GM21825 (cell line): ENCODE results near the gene FAM221B.

ENCODE experiments used
- ATAC-seq: cut with Tn5 transposase; IDR thresholded peaks from one replicate; pipeline ENCODE4 v1.9.1; 2021; ENCODE audit warnings: mild to moderate bottlenecking, moderate library complexity; ENCODE audit not compliant: unreplicated experiment

The FAM221B gene

DNA sequence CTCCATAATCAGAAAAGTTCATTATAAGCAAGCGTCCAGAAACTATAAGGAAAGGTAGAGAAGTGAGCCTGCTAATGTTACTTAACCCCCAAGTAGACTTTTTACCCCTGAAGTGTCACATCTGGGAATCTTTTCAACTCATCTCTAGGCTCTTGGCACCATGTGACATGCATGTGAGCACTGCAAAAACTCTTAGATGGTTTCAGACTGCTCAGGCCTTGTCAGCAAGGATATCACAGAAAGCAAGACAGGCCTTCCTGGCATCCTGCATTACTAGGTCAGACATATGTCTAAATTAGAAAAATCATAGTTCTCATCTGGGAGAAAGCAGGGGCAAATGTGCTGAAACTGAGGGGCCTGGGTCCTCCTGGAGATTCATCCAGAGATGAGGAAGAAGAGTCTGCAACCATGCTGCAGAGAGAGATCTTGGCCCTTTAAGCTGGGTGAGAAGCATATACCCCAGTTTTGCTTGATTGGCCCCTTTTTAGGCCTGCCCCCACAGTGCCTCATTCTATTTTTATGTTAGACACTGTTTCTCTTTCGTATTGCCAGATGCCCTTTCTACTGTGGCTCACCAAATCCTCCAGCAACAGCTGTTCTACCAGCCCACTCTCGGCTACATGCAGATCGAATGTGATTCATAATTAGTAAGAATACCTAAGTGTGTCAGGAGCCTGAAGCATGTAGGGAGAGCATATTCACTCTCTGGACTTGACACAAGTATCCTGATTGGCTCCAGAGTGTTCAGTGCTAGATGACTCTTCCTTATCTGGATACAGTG lies 19.4 kb upstream of the FAM221B start:
- peak; percentile 81 for ATAC-seq

DNA sequence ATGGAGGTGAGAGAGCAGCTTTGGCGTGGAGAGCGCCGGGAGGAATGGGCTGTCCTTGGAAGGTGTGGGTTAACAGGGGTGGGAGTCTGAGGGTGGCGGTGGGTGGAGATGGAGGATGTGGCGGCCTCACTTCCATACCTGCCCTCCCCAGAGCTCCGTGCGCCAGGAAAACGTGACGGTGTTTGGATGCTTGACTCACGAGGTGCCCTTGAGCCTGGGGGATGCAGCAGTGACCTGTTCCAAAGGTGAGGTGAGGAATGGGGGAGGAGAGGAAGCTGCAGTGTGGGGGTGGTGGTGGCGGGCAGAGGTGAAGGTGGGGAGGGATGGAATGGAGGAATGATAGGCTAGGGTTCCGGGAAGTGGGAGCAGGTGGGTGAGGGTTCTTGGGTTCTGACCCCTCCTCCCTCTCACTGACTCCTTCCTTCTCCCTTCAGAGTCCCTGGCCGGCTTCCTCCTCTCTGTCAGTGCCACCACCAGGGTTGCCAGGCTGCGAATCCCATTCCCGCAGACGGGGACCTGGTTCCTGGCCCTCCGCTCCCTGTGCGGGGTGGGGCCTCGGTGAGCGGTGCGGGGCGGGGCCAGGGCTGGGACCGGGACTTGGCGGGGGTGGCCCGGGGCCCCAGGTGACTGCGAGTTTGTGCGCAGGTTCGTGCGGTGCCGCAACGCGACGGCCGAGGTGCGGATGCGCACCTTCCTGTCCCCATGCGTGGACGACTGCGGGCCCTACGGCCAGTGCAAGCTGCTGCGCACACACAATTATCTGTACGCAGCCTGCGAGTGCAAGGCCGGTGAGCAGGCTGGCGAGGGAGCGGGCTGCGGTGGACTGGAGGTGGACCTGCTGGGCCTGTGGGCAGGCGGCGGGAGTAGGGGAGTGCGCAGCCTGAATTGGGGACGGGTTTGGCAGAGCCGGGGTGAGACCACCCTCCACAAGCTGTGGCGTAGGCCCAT lies 17.6 kb upstream of the FAM221B start:
- no peak for ATAC-seq

DNA sequence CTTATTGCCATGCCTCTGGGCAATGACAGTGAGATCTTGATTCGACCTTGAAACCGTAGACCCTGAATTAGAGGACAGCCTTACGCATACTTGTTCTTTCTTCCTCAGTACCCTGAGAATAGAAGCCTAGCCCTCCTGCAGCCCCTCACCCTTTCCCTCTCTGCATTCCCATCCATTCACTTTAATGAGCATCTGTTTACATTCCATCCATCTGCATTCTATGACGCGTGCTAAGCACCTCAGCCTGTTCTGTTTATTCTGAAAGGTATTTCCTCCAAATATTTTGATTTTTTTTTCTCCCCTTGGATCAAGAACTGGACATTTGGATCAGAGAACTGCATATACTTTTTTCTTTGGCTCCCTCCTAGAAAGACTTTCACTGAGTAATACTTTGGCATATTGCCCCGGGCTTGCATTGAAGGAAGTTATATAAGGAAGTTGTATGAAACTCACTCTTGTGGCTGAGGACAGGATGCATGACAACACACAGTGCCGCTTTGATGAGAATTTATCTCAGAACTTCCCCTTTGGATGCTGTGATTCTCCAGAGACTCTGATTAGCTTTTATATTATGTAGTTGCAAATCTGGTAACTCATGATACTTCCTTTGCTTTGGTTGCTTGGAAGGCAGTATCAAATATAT lies 16.2 kb upstream of the FAM221B start:
- no peak for ATAC-seq

DNA sequence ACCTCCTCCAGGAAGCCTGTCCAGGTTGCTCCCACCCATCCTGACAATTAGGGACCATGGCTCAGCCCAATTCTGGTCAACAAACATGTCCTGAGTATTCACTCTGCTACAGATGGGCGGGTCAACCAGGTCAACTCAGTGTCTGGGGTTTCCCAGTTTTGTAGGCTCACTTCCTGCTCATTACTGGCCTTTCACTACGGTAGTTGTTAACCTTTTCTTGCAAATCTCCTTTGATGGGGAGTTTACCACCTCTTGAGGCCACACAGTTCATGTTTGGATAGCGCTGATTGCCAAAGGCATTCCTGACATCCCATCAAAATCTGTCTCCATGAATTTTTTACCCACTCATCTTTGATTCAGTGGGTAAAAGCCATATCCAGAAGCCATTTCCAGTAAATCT lies 14.3 kb upstream of the FAM221B start:
- ATAC-seq = peak; percentile 55

DNA sequence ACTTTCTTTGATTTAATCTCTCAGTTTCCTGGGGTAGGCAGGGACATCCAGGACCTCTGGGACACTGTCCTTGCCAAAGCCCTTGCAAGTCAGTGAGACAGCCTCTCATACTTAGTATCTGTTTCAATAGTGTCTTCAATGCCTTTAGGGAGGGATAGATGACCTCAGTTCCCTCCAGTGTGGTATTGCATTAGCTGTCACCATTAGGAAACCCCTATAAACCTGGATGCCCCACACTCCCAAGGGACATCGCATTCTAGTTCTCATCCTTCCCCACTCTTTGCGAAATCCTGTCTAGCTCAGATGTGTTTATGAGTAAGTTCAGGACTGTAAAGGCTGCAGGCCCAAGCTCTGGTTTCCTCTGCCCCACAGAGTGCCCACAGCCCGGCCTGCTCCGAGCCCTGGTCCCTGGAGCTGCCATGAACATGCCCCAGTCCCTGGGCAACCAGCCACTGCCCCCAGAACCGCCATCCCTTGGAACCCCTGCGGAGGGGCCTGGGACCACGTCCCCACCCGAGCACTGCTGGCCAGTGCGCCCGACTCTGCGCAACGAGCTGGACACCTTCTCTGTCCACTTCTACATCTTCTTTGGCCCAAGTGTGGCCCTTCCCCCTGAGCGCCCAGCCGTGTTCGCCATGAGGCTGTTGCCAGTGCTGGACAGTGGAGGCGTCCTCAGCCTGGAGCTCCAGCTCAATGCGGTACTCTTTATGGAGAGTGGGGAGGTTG lies 13.7 kb upstream of the FAM221B start:
- no peak for ATAC-seq

DNA sequence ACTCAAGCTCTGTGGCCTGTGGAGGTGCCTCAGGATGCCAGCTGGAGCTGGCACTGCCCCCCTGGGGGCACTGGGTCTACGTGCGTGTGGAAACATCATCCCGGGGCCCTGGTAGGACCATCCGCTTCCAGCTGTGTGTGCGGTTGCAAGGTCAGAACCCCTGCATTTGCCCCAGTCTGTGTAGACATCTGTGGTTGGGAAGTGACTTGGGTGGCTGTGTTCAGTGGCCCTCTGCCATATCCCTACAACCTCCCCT lies 13.0 kb upstream of the FAM221B start:
- ATAC-seq = no peak

DNA sequence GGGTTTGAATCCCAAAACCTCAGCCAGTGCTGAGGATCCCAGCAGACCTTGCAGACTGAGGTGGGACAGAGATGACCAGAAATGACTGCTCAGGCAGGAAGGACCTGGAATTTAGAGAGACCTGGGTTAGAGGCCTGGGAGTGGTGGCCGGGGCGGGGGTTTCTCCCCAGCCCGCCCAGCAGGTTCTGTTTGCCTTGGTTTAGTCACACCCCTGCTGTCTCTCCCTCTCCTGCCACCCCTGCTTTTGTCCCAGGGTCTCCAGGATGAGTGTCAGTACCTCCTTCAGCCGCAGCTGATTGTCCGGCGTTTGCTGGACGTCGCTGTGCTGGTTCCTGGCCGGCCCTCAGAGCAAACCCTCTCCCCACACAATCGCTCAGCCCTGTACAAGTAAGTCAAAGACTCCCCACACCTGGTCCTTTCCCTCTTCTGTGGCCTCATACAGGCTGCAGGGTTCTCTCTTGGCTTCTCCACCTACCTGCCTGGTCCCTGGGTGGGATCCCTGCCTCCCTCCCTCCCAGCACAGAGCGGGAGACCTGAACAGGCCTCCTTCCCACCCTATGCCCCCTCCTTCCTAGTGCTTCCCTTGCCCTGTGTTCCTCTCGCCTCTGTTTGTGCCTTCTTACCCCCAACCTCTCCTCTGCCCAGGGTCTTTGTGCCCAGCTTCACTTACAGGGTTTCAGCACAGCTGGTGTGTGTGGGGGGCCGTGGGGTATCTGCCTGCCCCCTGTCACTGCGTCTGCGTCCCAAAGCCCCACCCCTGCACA lies 12.5 kb upstream of the FAM221B start:
- no peak for ATAC-seq

DNA sequence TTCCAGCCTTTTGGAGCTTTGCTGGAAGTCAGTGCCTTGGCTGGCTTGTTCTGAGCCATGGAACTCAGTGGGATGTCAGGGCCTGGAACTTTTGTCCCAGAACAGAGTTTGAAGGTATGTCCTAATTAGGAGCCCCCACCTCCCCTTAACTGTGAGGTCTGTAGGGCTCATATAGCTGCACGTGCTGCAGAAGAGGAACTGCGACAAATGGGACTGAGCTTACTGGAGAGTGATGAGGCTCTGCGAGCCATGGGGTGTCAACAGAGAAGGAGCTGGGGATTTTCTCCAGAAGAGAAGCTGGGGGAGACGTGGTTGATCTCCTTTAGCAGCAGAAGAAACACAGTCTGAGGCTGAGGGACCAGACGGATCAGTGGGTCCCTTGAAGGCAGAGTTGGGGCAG lies 11.4 kb upstream of the FAM221B start:
- no peak for ATAC-seq

DNA sequence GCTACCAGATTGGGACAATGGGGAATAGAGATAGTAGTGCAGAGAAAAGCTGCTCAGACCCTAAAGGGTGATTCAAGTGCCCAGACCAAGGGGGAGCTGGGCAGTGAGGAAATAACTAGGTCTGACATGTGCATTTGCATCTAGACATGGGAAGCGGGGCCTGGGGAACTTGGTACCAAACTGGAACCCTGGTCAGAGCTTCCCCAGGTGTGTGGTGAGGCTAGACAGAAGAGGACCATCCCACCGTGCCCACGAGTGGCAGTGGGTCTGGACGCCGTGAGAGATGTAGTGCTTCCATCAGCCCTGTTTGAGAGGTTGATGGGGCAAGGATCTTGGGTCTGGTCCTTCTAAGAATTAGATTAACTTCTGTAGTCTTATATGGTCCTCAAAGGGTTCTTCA lies 8.1 kb upstream of the FAM221B start:
- no peak for ATAC-seq

DNA sequence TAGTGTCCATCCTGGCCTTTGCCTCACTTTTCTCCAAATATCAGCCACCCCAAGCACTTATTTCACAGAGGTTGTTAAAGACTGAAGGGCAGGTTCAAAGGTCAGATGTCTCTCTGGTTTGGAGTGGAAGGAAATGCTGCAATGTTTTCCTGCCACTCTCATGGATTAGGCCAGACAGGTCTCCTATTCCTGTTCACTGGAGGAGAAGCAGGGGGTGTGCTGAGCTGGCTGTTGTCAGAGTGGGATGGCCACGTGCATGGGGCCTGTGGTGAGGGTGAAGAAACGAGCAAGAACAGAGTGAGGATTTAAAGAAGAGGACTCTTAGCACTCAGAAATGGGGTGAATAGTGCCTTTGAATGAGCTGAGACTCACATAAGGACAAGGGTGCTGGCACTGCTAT lies 7.2 kb upstream of the FAM221B start:
- ATAC-seq = no peak

DNA sequence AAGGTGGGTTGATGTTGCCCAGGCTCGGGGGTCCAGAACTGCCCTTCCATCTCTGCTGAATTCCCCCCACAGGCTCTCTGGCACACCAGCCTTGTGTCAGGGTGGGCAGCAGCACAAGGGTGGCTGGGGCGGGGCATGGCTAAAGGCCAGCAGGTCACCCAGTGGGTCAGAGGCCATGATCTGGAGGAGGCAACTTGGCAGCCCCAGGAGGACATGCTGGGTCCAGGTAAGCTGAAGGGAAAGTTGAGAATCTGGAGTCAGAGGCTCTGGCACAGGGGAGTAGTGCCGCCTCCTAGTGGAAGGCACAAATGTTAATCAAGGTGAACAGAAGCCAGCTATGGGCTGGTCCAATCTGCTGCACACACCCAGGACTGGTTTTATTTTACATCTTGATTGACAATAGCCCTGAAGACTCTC lies 6.7 kb upstream of the FAM221B start:
- ATAC-seq = no peak

DNA sequence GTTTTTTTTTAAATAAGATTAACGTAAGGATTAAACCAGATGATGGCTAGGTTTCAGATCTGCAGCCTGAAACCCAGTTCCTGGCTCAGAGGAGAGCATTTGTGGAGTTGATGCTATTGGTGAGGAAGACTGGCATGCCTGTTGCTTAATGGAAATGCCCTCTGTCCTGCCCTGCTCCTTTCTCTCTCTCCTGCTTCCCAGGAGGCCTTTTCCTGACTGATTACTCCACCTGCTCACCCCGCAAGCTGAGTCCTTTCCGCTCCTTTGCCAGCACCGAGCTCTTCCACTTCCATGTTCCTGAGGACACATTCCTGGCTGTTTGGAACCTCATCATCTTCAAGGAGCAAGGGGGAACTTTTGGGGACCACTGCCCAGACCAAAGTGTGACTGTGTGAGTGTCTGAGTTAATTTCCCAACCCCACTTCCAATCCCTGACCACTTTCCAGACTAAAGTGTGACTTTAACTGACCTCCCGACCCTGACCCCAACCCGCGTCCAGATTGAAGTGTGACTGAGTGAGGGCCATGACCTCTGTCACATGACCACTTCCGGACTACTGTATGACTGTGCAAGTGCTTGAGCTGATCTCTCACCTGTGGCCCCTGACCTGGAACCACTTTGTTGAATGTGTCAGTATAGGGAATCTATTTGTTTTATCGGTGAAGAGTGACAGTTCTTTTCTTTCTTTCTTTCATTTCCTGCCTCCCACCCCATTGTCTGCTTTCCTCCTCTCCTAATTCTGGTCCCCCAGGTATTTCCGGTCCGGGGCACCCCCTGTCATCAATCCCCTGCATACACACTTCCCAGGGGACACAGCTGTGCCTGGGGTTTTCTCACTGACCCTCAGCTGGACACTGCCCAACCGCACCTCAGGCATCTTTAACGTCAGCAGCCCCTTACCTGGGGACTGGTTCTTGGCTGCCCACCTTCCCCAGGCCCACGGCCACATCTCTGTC lies 6.0 kb upstream of the FAM221B start:
- no peak for ATAC-seq

DNA sequence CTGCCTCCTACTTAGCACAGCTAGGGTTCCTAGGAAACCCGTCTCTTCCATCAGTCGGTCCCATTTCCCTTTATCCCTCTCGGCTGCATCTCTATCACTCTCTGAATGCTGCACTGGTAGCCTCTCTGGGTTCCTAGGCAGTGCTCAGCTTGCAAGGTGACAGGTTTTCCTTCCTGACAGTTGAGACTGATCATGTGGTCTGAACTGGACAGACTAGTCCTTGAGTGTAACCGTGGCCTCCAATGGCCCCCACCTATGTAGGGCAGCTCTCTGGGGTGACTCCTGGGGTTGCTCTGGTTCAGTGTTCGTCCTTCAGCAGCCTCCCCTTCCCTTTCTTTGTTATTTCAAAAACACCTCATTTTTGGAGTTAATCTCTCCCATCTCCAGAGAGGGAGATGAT lies 4.3 kb upstream of the FAM221B start:
- ATAC-seq = no peak

DNA sequence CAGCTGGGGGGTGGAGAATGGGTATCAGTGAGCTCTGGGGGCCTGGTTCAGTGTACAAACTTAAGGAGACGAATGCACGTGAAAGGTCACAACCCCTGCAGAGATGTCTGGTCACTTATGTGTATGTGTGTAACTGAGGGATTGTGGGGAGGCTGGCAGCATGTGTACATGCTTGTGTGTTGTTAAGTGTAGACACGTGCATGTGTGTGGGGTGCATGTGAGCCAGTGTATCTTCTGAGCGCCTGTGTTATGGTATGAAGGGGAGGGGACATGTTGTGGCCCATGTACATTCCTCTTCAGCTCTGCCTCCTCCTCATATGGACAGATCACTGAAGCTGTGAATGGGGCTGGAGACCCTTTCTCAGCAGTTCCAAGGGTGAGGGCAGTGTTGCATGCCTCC lies 2.5 kb upstream of the FAM221B start:
- ATAC-seq = no peak

DNA sequence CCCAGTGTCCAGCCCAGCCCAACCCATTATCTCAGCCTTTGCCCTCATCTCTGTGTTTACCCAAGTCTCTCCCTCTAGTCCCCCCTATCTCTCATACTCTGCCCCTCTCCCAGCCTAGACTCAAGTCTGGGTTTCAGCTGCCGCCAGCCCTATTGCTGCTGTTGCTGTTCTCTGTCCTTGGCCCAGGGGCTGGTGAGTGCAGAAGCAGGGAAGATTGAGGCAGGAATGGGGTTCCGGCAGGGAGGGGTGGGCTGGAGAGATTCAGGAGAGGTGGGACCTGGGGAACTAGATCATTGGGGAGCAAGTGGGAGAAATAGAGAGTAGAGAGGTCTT lies 1.2 kb upstream of the FAM221B start:
- no peak for ATAC-seq

DNA sequence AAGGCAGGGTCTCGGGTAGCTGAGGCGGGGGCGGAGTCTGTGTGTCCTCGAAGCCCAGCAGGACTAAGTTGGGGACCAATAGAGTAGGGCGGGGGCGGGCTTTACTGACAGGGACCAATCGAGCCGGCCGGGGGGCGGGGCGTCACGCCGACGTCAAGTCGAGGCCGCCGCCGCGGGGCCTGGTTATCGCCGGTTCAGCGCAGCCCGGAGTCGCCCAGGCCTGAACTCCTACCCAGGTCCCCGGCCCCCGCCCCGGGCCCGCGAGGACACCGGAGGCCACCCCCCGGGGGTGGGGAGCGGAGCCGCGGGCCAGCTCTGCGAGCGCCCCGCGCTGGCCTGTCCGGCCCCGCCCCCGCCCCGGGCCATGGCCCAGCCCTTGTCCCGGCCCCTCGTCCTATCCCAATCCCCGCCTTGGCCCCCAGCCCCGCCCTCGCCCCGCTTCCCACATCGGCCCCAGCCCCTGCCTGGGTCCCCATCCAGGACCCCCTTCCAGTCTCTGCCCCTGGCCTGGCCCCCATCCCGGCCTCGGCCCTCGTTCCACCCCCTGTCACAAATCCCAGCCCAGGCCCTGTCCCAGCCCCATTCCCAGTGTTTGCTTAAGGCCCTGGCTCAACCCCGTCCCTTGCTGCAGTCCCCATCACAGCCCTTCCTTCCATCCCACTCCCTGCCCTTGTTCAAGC lies 692 bp upstream of the FAM221B start, which contains the start of gene TMEM8B:
TSS of gene TMEM8B (plus strand) at position 145 of the 680 bp plus-strand sequence. CDS start at position 365, 220 bp downstream.
- ATAC-seq = peak; percentile 67

DNA sequence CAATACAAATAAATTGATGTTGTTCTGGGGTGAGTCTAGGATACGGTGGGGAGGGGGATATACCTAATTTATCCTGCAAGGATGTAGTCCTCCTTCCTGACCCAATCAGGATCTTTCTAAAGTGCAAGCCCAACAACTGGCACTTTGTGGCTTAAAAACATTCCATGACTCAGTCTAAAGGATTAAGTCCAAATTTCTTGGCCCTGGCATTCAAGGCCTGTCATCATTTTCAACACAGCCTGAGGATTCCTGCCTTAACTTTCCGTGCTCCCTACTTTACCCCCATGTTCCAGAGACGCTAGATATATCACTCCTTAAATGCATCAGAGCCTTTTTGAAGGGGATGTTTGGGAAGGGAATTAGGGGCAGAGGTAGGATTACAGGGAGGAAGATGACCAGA lies 1.0 kb downstream of the FAM221B start:
- no peak for ATAC-seq

DNA sequence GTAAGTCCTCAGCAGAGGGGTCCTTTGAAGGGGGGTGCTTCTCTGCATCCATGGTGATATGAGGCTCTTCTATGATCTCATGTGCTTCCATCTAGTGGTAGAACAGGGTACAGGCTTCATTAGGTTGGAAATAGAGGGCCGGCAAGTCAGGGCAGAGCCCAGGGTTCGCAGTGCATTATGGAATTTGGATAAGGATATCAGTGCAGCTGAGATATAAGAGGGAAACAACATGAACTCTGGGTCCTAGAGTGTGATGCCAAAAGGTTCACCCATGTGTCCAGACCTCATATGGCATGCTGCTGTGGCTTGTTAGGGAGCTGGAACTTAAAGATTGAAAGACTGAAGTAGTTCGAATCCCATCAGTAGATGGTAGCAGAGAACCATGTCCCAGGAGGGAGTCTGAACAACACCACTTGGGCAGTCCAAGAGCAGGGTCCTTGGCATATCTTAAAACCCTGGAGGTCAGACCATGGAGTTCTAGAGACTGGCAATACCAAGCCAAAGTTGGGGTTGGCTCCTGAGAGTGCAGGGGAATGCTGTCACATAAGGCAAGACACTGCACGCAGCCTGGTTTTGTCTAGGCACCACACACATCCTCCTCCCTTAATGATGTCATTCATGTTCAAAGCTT lies 2.3 kb downstream of the FAM221B start:
- peak; percentile 40 for ATAC-seq
